NCI-H446 (cell line): ENCODE results near the gene C4orf50.

Experiments used
- DNase-seq, 2 experiments: peaks; one replicate each; lab custom pipeline; 2025; lab: John Stamatoyannopoulos, UW

Gene C4orf50

DNA sequence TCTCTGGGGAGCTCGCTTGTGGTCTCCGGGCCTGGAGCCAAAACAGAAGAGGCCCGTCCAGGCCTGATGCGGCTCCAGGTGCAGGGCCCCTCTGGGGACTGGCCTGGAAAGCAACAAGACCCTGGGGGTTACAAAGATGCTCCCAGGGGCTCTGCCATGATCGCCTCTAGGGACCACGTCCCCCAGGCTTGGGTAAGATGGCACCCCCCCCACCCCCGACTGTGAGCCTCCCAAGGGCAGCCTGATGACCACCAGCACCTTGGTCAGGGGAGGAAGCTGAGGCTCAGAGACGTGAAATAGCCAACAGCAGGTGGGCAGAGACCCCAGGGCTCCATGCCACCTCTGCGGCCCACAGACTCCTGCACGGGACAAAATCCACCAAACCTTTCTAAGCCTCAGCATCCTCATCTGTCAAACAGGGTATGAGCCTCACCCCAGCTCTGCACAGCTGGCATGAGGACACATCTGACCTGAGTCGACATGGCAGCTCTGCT lies 25.4 kb downstream of the C4orf50 start:
- no peak for DNase-seq

DNA sequence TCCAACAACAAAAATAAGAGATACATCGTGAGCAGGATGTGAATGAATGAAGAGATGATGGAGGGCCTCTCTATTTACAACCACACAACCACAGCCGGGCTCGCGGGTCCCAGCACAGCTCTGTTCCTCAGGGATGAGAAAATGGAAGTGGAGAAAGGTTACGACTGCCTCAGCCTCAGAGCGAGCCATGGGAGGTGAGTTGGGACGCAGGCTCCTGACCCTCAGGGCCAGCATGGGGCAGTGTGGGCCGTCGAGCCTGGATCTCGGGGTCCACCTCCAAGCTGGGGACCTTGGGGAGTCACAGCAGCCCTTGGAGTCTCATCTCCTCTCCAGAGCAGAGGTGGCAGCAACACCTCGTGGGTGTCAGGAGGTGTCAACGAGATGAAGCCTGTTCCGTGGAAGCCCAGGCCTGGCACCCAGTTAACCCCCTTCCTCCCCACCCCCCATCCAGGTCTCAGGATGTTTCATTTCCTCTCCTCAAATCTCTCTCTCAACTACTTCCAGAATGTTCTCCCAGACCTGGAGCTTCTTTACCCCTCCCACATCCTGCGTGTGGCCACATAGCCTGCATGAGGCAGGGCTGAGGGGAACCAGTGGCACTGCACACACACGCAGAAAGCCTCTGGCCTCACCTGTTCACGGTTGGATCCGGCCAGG lies 25.9 kb downstream of the C4orf50 start:
- DNase-seq: no peak

DNA sequence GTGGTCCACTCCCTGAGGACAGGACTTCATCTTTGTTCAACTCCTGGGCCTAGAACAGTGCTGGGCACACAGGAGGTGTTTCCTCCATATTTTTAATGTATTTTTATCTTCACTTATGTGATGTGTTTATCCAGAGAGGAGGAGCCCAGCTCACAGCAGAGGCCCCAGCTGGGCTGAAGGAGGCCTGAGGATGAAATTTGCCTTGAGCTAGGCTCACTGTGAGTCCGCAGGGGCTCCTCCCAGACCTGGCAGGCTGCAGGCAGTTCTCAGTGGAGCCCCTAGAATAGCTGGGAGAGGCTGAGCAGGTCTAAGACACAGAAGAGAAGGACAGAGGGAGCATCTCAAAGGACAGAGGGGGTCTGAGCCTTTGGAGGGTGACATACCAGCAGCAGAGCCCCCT lies 26.8 kb downstream of the C4orf50 start:
- DNase-seq: no peak

- no peak for DNase-seq
These were observed 27.6 kb downstream of the C4orf50 start for GRCh38 chr4:5990446-5991160.

GRCh38 chr4:5989236-5990225 lies 28.7 kb downstream of the C4orf50 start:
- DNase-seq: no peak

GRCh38 chr4:5988086-5988845 lies 30.0 kb downstream of the C4orf50 start:
- no peak for DNase-seq

DNA sequence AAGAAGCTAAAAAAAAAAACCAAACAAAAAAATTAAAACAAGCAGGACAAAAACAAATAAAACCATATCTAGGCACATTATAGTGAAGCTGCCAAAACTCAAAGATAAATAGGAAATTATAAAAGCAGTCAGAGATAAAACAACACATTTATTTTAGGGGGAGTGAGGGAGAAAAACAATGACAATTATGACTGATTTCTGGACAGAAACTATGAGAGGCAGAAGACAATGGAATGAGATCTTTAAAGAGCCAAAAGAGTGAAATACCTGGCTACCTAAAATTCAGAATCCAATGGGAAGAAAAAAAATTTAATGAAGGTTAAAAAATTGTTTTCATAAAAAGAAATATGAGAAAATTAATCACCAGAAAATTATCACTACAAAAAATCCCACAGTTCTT lies 33.4 kb downstream of the C4orf50 start:
- no peak for DNase-seq

DNA sequence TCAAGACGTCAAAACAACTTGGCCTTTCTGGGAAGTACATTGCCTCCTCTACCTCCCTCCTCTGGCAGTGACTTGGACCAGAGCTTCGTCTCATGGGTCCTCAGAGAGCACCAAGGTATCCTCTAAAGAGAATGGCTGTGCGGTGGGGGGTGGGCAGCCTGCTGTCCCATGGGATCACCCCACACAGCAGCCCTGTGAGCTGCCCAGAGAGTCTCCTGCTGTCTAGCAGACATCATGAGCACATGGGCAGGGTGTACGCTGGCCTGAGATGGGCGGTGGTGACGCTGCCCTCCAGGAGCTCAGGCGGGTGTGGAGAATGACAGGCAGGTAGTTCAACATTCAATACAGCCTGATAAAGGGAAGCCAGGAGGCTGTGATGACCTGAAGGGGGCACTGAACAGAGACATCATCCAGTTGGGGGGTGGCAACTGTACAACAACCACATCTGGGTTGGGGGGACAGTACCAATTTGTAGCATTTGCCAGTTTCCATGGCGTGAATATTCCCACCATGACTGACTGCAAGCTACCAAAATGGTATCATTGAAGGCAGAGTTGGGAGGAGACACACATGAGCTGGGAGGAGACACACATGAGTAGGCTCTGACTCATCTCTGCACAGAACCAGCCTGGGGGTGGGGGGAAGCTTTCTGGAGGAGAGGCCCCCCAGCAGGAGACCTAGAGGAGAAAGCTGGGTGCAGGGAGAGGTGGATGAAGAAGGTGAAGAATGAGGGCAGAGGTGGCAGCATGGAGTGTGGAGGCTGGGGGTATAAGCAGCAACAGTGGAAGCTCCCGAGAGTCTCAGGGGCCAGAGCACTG lies 35.9 kb downstream of the C4orf50 start:
- no peak for DNase-seq

GRCh38 chr4:5980436-5981155 lies 37.6 kb downstream of the C4orf50 start:
- DNase-seq: peak in 1 of 2 experiments; percentile 22

DNA sequence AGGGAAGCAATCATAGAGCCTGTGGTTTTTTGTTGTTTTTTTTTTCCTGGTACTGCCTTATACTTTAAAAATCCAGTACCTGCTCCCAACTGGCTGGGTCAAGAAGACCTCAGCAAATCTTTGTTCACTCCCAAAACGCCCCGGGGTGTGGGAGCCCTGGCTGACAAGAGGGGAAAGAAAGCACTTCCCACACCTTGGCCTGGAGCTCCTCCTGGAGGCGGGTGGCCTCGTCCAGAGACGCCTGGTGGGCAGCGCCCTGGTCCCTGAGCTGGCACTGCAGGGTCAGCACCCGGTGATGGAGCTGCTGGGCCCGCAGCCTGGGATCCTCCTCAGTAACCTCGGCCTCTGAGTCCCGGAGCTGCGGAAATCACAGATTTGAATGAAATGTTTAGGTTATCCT lies 38.2 kb downstream of the C4orf50 start:
- DNase-seq: peak; percentile 26 to 54

DNA sequence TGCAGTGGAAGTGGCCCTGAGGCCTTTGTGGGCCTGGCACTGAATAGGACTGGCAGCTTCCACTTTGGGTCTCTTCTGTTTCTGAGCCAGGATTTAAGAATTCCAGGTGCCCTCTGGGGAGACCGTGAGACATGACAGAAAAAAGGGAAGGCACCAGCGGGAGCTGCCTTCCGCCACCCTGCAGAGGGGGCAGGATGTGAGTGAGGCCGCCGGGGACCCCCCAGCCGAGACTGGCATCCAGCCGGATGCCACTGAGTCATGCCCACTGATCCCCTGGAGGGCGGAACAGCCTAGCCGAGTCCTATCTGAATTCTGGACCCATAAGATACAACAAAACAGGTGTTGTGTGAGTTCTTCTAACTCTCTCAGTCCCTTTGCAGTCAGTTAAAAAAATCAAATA lies 41.3 kb downstream of the C4orf50 start:
- no peak for DNase-seq

DNA sequence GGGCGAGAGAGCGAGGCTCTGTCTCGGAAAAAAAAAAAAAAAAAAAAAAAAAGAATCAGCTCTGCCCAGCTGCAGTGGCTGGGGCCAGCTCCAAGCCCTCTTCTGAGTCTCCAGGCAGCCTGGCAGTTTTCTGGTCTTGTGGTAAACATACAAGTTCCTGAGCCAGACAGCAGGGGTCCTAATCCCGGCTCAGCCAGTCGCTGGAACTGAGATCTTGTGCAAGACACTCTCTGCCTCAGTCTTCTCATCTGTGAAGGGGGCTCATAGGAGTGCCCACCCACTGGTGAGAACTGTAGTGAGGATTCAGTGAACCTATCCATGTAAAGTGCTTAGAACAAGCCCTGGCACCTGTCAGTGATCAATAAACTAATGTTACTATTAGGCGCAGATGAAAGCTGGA lies 41.8 kb downstream of the C4orf50 start:
- DNase-seq: no peak

GRCh38 chr4:5974321-5974720 lies 43.9 kb downstream of the C4orf50 start:
- DNase-seq: no peak

DNA sequence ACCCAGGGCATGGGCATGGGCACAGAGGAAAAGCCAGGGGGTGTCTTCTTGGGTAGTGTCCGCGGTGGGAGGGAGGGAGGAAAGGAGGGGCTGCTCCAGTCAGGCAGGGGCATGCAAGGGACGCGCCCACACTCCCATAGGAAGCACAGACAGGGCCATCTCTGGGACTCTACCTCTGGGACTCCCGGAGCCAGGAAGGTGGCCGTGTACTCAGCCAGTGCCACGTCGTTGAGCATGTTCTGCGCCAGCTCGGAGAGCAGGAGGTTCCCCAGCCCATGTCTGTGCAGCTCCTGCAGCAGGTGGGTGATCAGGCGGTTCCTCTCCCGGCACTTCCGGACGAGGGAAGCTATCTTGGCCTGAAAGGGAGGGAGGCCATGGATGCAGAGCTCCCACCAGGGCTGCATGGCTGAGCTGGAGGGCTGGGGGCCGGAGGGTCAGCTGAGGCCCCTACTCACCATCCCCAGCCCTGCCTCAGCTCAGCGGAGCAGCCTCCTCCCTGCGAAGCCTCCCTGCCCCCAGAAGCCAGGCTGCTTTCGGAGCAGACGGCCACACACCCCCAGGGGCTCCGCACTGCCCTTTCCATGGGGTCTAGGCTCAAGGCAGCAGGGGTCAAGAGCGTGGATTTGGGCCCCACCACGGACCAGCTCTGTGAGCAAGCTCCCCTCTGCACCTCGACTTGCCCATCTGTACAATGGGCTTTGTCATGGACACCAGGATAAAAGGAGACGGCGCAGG lies 44.6 kb downstream of the C4orf50 start:
- no peak for DNase-seq

DNA sequence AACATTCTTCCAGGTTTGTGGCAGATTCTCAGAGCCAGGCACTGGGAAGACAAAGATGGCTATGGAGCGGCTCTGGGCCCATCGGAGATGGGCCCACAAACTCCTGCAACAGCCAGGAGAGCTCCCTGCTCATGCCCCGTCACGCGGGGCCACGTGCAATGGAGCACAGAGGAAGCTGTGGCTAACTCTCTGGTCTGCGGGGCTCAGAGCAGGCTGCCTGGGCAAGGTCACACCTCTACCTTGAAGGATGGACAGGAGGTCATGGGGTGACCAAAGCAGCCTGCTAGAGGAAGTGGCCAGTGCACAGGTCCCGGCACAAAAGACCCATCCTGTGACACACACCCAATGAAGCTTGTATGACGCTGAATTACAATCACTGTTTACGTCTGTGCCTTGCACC lies 45.2 kb downstream of the C4orf50 start:
- no peak for DNase-seq

DNA sequence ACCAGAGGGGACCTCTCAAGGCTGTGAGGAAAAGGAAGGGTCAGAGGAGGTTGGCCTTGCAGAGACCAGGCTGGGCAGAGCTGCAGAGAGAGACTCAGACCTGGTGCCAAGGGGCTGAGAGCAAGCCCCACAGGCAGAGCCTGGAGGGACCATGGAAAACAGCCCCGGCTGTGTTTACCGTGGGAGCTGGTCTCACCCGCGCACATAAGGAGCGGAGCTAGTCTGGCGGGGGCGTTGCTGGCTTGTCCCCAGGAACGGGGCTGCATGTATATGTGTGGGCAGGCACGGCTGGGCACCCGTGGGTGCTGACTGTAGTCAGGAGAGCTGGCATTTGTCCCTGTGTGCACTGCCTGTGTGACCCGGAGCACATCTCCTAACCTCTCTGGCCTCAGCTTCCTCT lies 45.7 kb downstream of the C4orf50 start:
- DNase-seq: no peak

GRCh38 chr4:5971078-5971450 lies 47.2 kb downstream of the C4orf50 start:
- DNase-seq: peak in 1 of 2 experiments; percentile 22

- no peak for DNase-seq
These were observed 47.7 kb downstream of the C4orf50 start for GRCh38 chr4:5970381-5971077.

GRCh38 chr4:5969777-5970176 lies 48.5 kb downstream of the C4orf50 start:
- no peak for DNase-seq
